ENCODE measurements around the gene CYLD.

GRCh38 chr16:50717494-50717893 lies 24.4 kb upstream of the CYLD start:
- TF ChIP-seq EZH2 (IDR thresholded peaks at IDR 0.05; ENCODE audit: borderline replicate concordance, insufficient read depth, low read depth, low read length, poor library complexity, severe bottlenecking) = no peak
- TF ChIP-seq, protein P1, sequence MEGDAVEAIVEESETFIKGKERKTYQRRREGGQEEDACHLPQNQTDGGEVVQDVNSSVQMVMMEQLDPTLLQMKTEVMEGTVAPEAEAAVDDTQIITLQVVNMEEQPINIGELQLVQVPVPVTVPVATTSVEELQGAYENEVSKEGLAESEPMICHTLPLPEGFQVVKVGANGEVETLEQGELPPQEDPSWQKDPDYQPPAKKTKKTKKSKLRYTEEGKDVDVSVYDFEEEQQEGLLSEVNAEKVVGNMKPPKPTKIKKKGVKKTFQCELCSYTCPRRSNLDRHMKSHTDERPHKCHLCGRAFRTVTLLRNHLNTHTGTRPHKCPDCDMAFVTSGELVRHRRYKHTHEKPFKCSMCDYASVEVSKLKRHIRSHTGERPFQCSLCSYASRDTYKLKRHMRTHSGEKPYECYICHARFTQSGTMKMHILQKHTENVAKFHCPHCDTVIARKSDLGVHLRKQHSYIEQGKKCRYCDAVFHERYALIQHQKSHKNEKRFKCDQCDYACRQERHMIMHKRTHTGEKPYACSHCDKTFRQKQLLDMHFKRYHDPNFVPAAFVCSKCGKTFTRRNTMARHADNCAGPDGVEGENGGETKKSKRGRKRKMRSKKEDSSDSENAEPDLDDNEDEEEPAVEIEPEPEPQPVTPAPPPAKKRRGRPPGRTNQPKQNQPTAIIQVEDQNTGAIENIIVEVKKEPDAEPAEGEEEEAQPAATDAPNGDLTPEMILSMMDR (IDR thresholded peaks at IDR 0.05) = no peak
